Activated T-helper 1 cell treated with anti-CD3 and anti-CD28 coated beads, Interleukin-12 subunit alpha, Interleukin-12 subunit beta, Interleukin-2, Interleukin-4 antibody, amounts not matched to agents 30 ng/mL and 10 ng/mL and 1 ng/mL, durations not matched to agents 14 hours and 24 hours and 36 hours (primary cell): ENCODE measurements around the gene SPRR2D. TPM values are rescaled to one million over a fixed set of nuclear protein-coding genes. Genes with fewer than 3 reads are reported as not detected.
"Not testable (repeated sequence)": the region's sequence is repeated elsewhere in the genome, so short reads cannot be mapped to it uniquely, and the experiment has no call there.

Experiments used
- DNase-seq: peaks from one replicate; pipeline ENCODE4 v3.0.0; 2021; ENCODE audit warnings: low spot score
- H3K27ac Mint-ChIP-seq: one replicate; pipeline ENCODE4 v1.8.0; 2021; ENCODE audit warnings: mild to moderate bottlenecking, mixed read lengths
- H3K27me3 Mint-ChIP-seq: one replicate; pipeline ENCODE4 v1.8.0; 2022; ENCODE audit warnings: mild to moderate bottlenecking, moderate library complexity, mixed read lengths; ENCODE audit not compliant: insufficient read depth
- H3K36me3 Mint-ChIP-seq: one replicate; pipeline ENCODE4 v1.8.0; 2021; ENCODE audit warnings: low read depth, mixed read lengths
- H3K4me1 Mint-ChIP-seq: one replicate; pipeline ENCODE4 v1.8.0; 2021; ENCODE audit warnings: low read depth, mixed read lengths
- H3K4me3 Mint-ChIP-seq: one replicate; pipeline ENCODE4 v1.8.0; 2021; ENCODE audit warnings: mild to moderate bottlenecking, moderate library complexity, mixed read lengths
- H3K9me3 Mint-ChIP-seq: one replicate; pipeline ENCODE4 v1.8.0; 2021; ENCODE audit warnings: mixed read lengths
- intact Hi-C: fragments of 100-400 bp; cut with micrococcal nuclease; formaldehyde crosslinking; loops from one replicate; pipeline ENCODE4 v1.15.1; 2024
- total RNA-seq: library from RNA; stranded (reverse); gene quantifications from 2 replicates; pipeline ENCODE4 v1.2.3, GENCODE V29; 2022

Gene SPRR2D
- total RNA-seq = not detected in 2 replicates

- intact Hi-C loops = no loop called here
- DNase-seq = no peak
- Mint-ChIP-seq H3K4me3 (no peak within 1 kb of the TSS), H3K36me3 (no peaks in the 10 kb centered on the region), H3K9me3 (no peaks in the 10 kb centered on the region), H3K4me1 (no peaks in the 10 kb centered on the region), H3K27me3 (peaks cover 20% of the 10 kb centered on the region), H3K27ac (no peak within 1 kb of the TSS)
These were observed at the start of gene SPRR2D for GRCh38 chr1:153040950-153041631. TSS of gene SPRR2D (minus strand) at chr1:153041120. CDS start at chr1:153040346, 774 bp downstream.

GRCh38 chr1:153087652-153088051, 46.7 kb upstream of the SPRR2D start:
- no peaks in the 10 kb centered on the region for H3K9me3 Mint-ChIP-seq
- no peak overlapping the region for H3K4me3 Mint-ChIP-seq
- no peak for DNase-seq
- intact Hi-C loops = no loop called here
- H3K4me1 Mint-ChIP-seq = no peaks in the 10 kb centered on the region
- no peak overlapping the region for H3K27ac Mint-ChIP-seq
- H3K27me3 Mint-ChIP-seq = peaks cover 3% of the 10 kb centered on the region
- H3K36me3 Mint-ChIP-seq = no peaks in the 10 kb centered on the region

GRCh38 chr1:153081736-153082135, 40.8 kb upstream of the SPRR2D start:
- Mint-ChIP-seq H3K27me3 (no peaks in the 10 kb centered on the region), H3K9me3 (no peaks in the 10 kb centered on the region), H3K27ac (no peak overlapping the region), H3K4me3 (no peak overlapping the region), H3K36me3 (no peaks in the 10 kb centered on the region), H3K4me1 (no peaks in the 10 kb centered on the region)
- intact Hi-C loops = no loop called here
- DNase-seq = no peak

GRCh38 chr1:153072806-153073726, 32.1 kb upstream of the SPRR2D start:
- Mint-ChIP-seq H3K27ac (no peak overlapping the region), H3K4me3 (no peak overlapping the region), H3K36me3 (no peaks in the 10 kb centered on the region), H3K4me1 (no peaks in the 10 kb centered on the region), H3K9me3 (no peaks in the 10 kb centered on the region), H3K27me3 (peaks cover 8% of the 10 kb centered on the region)
- DNase-seq = no peak
- intact Hi-C loops = no loop called here

GRCh38 chr1:153071511-153071910, 30.6 kb upstream of the SPRR2D start, which contains the start of gene SPRR2B:
TSS of gene SPRR2B (minus strand) at chr1:153071611. CDS start at chr1:153070839, 772 bp downstream.
- no peak within 1 kb of the TSS for H3K4me3 Mint-ChIP-seq
- no peak within 1 kb of the TSS for H3K27ac Mint-ChIP-seq
- H3K27me3 Mint-ChIP-seq = peaks cover 11% of the 10 kb centered on the region
- DNase-seq = no peak
- no peaks in the 10 kb centered on the region for H3K4me1 Mint-ChIP-seq
- no peaks in the 10 kb centered on the region for H3K9me3 Mint-ChIP-seq
- intact Hi-C loops = no loop called here
- H3K36me3 Mint-ChIP-seq = no peaks in the 10 kb centered on the region

- no peaks in the 10 kb centered on the region for H3K4me1 Mint-ChIP-seq
- intact Hi-C loops = no loop called here
These were observed 29.3 kb upstream of the SPRR2D start for GRCh38 chr1:153070243-153070642.

GRCh38 chr1:153058826-153059784, 18.2 kb upstream of the SPRR2D start:
- Mint-ChIP-seq H3K27ac (no peak overlapping the region), H3K9me3 (no peaks in the 10 kb centered on the region), H3K36me3 (no peaks in the 10 kb centered on the region), H3K4me1 (no peaks in the 10 kb centered on the region), H3K4me3 (no peak overlapping the region), H3K27me3 (peaks cover 13% of the 10 kb centered on the region)
- no peak for DNase-seq
- intact Hi-C loops = no loop called here

More at GRCh38 chr1:153070243-153070642, 29.3 kb upstream of the SPRR2D start:
- no peak overlapping the region for H3K27ac Mint-ChIP-seq
- DNase-seq = no peak
- H3K4me3 Mint-ChIP-seq = no peak overlapping the region
- H3K36me3 Mint-ChIP-seq = no peaks in the 10 kb centered on the region
- H3K27me3 Mint-ChIP-seq = peaks cover 9% of the 10 kb centered on the region
- H3K9me3 Mint-ChIP-seq = no peaks in the 10 kb centered on the region

GRCh38 chr1:153058154-153058553, 17.2 kb upstream of the SPRR2D start:
- H3K36me3 Mint-ChIP-seq = no peaks in the 10 kb centered on the region
- no peak for DNase-seq
- H3K4me3 Mint-ChIP-seq = no peak overlapping the region
- no peak overlapping the region for H3K27ac Mint-ChIP-seq
- intact Hi-C loops = no loop called here
- peaks cover 13% of the 10 kb centered on the region for H3K27me3 Mint-ChIP-seq
- no peaks in the 10 kb centered on the region for H3K9me3 Mint-ChIP-seq
- H3K4me1 Mint-ChIP-seq = no peaks in the 10 kb centered on the region

GRCh38 chr1:153057375-153057774, 16.5 kb upstream of the SPRR2D start, which contains the start of gene SPRR2A:
TSS of gene SPRR2A (minus strand) at chr1:153057512. CDS start at chr1:153056735, 777 bp downstream.
- Mint-ChIP-seq H3K27me3 (peaks cover 13% of the 10 kb centered on the region), H3K4me3 (no peak within 1 kb of the TSS), H3K27ac (no peak within 1 kb of the TSS), H3K36me3 (no peaks in the 10 kb centered on the region), H3K4me1 (no peaks in the 10 kb centered on the region), H3K9me3 (no peaks in the 10 kb centered on the region)
- DNase-seq = no peak
- intact Hi-C loops = no loop called here

- DNase-seq, intact Hi-C loops, H3K36me3 Mint-ChIP-seq, H3K9me3 Mint-ChIP-seq, H3K4me1 Mint-ChIP-seq, H3K27ac Mint-ChIP-seq, H3K4me3 Mint-ChIP-seq: not testable (repeated sequence)
- peaks cover 13% of the 10 kb centered on the region for H3K27me3 Mint-ChIP-seq
These were observed 15.2 kb upstream of the SPRR2D start for GRCh38 chr1:153056111-153056510.

- Mint-ChIP-seq H3K36me3 (no peaks in the 10 kb centered on the region), H3K27me3 (peaks cover 14% of the 10 kb centered on the region), H3K4me3 (no peak overlapping the region), H3K27ac (no peak overlapping the region), H3K9me3 (no peaks in the 10 kb centered on the region), H3K4me1 (no peaks in the 10 kb centered on the region)
- DNase-seq = no peak
- intact Hi-C loops = no loop called here
These were observed 8.3 kb upstream of the SPRR2D start for GRCh38 chr1:153049211-153049610.

GRCh38 chr1:153035211-153035610, 5.7 kb downstream of the SPRR2D start:
- intact Hi-C loops = no loop called here
- Mint-ChIP-seq H3K27ac (no peak overlapping the region), H3K27me3 (peaks cover 10% of the 10 kb centered on the region), H3K9me3 (no peaks in the 10 kb centered on the region), H3K36me3 (no peaks in the 10 kb centered on the region), H3K4me3 (no peak overlapping the region), H3K4me1 (no peaks in the 10 kb centered on the region)
- no peak for DNase-seq
